GM10847 (cell line): Measurements from ENCODE around the gene ZC4H2.

Experiments used
- POLR2A ChIP-seq: IDR thresholded peaks from 2 replicates; pipeline ENCODE4 v1.6.1; 2011; ENCODE audit not compliant: insufficient read length; ENCODE audit errors: extremely low read depth

The ZC4H2 gene, protein sequence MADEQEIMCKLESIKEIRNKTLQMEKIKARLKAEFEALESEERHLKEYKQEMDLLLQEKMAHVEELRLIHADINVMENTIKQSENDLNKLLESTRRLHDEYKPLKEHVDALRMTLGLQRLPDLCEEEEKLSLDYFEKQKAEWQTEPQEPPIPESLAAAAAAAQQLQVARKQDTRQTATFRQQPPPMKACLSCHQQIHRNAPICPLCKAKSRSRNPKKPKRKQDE

DNA sequence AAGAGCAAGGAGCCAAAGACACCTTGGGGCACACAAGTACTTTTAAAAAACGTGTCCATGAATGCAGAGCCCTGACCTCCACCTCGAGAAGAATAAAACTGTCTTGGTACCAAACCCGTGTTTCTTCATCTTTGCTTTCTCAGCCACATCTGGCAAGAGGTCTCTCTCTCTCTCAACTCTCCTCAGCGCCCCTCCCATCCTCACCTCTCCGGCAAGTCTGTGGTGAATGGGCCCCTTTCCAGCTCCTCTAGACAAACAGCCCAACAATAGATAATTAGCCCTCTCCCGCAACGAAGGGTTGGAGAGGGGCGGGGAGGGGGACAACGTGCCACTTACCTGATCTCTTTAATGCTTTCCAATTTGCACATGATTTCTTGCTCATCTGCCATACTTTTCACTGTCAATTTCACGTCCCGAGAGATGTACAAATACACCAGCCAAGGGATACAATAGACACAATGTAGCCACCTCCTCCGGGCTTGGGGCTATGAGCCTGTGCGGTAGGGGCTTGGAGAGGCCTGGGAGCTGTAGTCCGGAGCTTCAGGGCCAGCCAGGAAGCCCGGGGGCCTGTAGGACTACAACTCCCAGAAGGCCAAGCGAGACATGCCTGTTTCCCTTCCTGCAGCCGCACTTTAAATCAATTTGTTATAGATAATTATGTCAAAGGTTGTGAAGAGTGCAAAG is at the start of gene ZC4H2:
Gene ZC4H2 (minus strand): TSS at position 462 of the 684 bp plus-strand sequence. CDS start 73 bp downstream, at position 389.
- TF ChIP-seq POLR2A: no peak

DNA sequence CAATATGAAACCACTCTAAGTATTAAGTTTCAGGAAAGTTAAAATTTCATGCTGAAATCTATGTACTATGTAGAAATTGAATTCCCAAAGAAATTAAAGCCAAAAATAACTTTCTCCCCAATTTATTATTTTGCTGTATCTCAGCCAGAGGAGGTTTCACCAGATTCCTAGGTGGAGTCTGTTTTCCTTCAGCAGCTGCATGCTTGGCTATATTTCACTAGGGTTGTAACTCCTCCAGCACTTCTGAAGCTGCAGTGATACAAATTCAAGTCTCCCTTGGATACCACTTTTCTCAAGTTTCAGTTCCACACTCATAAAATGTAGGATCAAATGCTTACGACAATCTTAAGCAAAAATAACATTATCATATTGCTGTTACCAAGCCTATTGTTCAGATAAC is 41.2 kb upstream of the ZC4H2 start:
- no peak for TF ChIP-seq POLR2A

DNA sequence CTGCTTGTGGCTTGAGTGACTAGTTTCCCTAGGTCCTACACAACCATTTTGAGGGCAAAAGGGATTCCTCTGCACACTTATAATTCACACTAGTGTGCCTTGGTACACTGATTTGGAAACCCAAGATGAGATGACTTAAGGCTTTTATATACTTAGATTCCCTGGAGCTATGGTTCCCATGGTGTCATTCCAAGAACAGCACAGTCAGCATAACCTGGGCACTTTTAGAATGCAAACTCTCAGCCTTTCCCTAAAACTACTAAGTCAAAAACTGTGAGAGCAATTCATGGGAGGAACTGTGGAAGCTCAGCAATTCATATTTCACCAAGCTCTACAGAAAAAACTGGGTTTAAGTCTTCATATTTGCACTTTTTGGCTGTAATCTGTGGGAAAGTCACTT is 38.0 kb upstream of the ZC4H2 start:
- TF ChIP-seq POLR2A: no peak

DNA sequence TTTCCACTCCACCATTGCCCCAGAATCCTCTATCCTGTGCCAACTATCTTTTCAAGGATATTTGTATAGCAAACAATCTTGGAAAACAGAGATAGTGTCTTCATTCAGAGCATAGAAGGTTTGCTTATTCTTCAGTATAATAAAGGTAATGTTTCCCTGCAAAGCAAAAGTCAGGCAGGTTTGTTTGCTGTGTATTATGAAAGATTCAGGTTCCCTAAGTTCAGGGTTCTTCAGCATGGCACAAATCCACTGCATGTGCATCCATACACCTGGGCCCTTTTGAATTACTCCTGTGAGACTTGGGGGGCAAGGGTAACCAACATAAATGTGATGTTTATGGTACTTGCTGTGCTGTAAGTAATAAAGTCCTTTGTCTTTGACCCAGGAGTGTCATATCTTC is 33.2 kb upstream of the ZC4H2 start:
- TF ChIP-seq POLR2A: no peak

DNA sequence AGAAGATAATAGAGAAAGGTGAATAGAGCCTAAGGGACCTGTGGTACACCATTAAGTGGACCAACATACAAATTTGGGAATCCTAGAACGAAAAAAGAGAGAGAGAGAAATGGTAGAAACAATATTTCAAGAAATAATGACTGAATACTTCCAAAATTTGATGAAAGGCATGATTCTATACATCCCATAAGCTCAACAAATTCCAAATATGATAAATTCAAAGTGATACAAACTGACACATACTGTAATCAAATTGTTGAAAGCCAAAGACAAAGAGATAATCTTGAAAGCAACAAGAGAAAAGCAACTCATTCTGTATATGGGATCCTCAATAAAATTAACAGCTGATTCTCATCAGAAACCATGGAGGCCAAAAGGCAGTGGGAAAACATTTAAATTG is 20.6 kb upstream of the ZC4H2 start:
- TF ChIP-seq POLR2A: no peak

DNA sequence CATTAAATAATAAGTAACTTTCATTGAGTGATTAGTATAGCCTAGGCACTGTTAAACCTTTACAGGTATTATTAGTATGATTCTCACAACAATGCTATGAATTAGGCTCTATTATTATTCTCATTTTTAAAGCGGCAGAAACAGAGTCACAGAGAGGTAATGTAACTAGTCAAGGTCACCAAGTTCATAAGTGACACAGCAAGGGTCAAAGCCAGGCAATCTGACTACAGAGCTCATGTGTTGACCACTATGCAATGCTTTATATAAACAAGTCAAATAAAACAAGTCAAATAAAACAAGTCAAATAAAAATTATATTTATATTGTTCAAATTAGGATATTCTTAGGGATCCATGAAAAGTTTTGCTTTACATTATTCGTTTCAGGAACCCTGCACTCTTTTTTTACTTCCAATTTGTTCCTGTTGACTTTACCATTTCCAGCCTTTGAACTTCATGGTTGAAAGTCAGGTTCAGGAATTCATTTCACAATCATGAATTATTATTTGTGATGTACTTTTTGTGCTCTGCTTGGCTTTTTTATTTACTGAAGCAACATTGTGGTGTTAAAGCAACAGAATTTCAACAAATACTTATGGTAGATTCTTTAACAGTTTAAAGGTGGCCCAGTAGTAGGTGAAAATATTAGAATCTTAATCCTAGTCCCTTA is 18.0 kb upstream of the ZC4H2 start:
- no peak for TF ChIP-seq POLR2A

DNA sequence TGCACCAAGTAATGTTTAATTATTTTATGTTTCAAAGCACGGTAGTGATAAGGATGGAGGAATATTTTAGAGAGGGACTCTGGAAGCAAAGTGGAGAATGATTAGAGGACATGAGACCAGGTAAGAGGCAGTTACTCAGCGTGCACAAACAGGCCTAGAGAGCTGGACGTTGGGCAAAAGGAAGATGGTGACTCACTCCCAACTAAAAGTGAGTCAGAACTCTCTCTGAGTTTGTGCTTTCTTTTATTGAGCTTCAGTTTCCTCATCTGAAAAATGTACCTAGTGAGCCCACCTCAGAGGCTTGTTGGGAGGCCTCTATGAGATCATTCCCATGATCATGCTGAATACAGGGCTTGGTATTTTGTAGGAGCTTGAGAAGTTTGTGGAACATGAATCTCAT is 1.6 kb upstream of the ZC4H2 start:
- no peak for TF ChIP-seq POLR2A

DNA sequence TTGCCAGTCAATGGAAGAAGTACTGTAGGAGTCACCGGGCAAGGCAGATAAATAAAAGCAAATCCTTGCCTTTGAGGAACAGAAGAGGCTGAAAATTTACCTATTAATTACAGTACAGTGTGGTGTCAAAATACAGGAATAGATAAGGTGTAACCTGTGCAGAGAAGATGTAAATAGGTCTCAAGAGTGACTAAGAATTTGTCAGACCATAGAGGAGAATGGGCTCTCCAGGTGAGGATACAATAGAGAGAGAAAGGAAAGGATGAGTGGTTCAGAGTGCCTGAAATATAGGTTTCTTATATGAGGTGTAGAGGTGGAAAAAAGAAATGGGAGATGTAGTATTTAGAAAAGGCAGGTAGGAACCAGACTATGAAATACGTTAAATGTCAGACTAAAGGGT is 801 bp upstream of the ZC4H2 start:
- TF ChIP-seq POLR2A: no peak

DNA sequence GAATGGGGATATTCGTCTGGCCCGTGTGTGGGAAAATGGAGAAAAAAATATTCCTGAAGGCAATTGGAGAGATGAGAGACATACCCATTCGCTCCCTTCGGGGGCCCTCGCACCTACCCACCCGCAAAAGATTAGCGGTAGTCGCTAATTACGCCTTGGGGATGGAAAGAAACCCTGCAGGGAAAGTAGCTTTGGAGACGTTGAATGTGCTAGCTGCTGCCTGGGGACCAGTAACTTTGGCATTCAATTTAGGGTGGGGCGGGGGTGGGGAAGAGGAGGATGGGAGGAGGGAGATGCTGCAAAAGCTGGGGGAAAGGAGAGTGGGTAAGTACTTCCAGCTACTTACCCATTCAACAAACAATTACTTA is 407 bp upstream of the ZC4H2 start:
- TF ChIP-seq POLR2A: no peak

DNA sequence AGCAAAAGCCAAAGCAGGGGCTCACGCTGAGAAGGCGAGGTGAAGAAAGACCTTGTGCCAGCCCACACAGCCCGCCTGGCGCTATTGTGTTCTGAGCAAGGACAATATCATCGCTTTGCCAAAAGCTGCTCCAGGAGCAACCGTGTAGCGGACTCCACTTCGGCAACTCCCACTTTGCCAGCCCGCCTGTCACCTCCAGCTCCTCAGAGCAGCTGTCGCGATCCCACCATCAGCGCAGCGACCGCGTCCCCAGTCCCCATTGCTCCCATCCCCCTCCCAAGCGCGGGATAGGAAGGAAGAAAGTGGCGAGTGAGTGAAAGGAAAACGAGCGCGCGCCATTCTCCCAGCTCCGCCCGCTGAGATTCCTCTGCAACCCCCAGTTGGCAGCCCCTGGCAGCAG is 759 bp downstream of the ZC4H2 start:
- TF ChIP-seq POLR2A: no peak

DNA sequence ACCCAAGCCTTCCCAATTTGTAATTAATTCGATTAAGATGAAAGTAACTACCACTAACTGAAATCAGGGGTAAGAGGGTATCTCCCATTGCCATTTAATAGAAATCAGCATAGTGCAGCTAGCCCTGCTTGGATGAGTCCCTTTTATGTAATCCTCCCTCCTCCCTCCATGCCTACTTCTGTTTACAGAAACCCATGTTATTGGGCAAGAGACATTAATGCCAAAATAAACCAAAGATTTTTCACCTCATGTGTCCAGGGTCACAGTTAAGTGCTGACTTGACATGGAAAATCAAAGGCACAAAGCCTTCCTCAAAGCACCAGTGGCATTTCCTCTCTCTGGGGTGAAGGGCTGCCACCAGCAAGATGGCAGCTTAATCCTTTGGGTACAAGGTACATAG is 50.8 kb downstream of the ZC4H2 start:
- no peak for TF ChIP-seq POLR2A

DNA sequence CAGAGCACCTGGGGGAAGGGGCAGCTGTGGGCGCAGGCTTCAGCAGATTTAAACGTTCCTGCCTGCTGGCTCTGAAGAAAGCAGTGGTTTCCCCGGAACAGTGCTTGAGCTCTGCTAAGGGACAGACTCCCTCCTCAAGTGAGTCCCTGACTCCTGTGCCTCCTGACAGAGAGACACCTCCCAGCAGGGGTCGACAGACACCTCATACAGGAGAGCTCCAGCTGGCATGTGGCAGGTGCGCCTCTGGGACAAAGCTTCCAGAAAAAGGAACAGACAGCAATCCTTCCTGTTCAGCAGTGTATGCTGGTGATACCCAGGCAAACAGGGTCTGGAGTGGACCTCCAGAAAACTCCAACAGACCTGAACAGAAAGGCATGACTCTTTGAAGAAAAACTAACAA is 68.1 kb downstream of the ZC4H2 start:
- no peak for TF ChIP-seq POLR2A

DNA sequence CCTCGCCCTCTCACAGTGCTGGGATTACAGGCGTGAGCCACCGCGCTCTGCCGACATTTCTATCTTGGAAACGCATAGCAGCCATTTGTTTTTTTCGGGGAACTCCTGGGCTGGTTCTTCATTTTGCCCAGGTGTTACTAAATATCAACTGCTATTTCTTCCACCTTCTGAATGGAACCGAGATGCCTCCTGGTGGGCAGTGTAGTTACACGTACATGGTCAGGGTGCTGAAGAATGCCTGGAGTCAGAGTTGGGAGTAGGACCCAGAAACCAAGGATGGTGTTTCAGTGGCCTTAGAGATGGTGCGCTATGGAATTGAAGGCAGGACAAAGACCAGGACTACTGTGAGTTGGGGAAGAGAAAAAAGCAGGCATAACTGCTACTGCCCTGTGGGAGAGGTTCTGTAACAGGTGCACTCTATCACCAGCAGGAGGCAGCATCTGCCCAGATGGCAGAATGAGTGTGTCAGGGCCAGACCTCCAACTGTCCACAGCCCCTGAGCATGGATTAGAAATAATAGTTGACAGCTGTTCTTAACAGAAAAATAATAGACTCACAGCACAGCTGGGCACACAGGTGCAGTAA is 81.7 kb downstream of the ZC4H2 start:
- TF ChIP-seq POLR2A: no peak

DNA sequence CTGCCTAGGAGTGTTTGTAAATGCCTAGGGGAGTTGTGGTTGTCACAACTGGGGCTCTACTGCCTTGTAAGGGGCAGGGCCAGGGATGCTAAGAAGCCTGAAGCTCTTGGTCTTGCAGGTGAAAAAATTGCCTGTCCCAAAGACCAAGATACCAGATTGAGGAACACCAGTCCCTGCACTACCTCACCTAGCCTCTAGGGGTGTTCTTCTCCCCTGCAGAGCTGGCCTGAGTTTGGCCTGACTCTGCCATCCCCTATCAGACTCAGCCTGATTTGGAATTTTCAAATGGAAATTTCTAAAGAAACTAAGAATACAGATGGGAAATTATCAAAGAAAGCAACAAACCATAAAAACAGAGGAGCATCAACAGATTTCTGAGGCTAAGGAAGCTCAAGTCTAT is 90.4 kb downstream of the ZC4H2 start:
- TF ChIP-seq POLR2A: no peak

DNA sequence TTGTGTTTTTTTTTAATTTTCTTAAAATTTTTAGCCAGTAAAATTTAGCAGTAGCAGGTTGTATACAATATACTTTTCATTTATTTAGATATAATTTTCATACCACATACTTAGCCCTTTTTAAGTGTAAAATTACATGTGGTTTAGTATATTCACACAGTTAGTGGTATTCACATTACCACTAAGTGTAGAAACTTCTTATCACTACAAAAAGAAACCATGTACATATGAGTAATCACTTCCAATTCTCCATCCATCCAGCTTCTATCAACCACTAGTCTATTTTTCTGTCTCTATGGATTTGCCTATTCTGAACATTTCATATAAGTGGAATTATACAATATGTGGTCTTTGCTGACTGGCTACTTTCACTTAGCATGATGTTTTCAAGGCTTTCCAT is 109.0 kb downstream of the ZC4H2 start:
- TF ChIP-seq POLR2A: no peak
